Mammary epithelial cell (primary cell): ENCODE data around the gene SUPT4H1.

Experiments used
- CTCF ChIP-seq, 2 donors: IDR thresholded peaks in 1 of 2; conservative IDR thresholded peaks in 1 of 2; 2 replicates each; pipeline ENCODE4 v1.5.1; 2011 to 2012; ENCODE audit warnings: inconsistent platforms in 2 of 2, low read length in 2 of 2, mild to moderate bottlenecking in 2 of 2, control low read depth in 1 of 2, low read depth in 1 of 2; ENCODE audit not compliant: insufficient read depth in 1 of 2; ENCODE audit errors: extremely low read depth in 1 of 2
- EZH2 ChIP-seq: IDR thresholded peaks from 2 replicates; pipeline ENCODE4 v1.6.1; 2012; ENCODE audit warnings: low read length, inconsistent platforms, borderline replicate concordance

DNA sequence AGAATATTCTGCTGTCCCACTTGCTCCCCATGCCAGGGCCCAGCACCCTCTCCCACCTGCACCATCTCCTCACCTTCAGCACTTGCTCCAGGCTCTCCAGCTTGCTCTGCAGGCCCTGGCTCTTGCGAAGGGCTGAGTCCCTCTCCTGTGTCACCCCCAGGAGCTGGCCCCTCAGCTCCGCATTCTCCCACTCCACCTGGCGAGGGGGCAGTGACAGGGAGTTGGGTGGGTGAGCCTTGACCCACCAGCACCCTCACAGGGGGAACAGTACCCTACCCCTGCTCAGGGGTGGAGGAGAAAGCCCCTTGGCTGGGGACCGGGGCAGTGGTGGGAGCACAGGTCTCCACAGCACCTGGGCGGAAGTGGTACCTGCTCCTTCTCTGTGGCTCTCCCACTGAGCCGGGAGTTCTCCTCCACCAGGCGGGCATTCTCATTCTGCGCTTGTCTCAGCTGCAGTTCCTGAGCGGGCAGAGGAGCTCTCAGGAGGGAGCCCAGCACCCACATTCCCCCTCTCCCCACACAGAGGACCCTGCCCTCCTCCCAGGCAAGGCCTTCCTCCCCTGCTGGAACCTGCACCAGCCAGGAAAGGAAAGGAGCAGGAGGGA lies 29.3 kb downstream of the SUPT4H1 start:
- no peak for TF ChIP-seq EZH2
- no peak for TF ChIP-seq CTCF (conservative IDR thresholded peaks at IDR 0.05 in 1 of 2, IDR thresholded peaks at IDR 0.05 in 1 of 2; ENCODE audit: extremely low read depth in 1 of 2, insufficient read depth in 1 of 2, low read depth in 1 of 2, low read length in 2 of 2)
